ENCODE results near the gene FAAP100. TPM values are rescaled to one million over a fixed set of nuclear protein-coding genes. Genes with fewer than 3 reads are reported as not detected.

The FAAP100 gene
- total RNA-seq, 1 experiment from 2014 or later, result 7.4 TPM

GRCh38 chr17:81512562-81513371 is 39.4 kb downstream of the FAAP100 start, which contains the start of gene ACTG1:
Gene ACTG1, minus strand, starts transcription at chr17:81512799. Its CDS starts 445 bp downstream, at chr17:81512354.
- peak; percentile 84 for DNase-seq (ENCODE audit: low spot score)

DNA sequence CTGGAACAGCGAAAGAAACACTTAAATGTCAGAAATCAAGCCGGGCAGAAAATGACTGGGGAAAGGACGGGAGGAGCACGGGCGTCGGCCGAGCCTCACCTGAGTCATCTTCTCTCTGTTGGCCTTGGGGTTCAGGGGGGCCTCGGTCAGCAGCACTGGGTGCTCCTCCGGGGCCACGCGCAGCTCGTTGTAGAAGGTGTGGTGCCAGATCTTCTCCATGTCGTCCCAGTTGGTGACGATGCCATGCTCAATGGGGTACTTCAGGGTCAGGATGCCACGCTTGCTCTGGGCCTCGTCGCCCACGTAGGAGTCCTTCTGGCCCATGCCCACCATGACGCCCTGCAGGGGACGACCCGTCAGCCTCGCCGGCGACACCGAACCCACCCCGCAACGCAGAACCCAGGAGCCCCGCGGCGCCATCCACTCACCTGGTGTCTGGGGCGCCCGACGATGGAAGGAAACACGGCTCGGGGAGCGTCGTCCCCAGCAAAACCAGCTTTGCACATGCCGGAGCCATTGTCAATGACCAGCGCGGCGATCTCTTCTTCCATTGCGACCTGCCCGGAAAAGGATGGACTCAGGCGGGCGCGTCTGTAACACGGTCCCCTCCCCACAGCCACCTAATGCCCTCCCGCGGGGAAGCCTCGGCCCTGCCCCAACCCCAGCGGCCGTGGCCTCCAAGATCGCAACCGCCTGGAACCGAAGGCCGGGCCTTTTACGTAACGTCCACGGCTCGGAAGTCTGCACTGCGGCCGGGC is 40.2 kb downstream of the FAAP100 start:
- DNase-seq (ENCODE audit: low spot score), result no peak

- no peak for DNase-seq (ENCODE audit: low spot score)
These were observed 40.7 kb downstream of the FAAP100 start for GRCh38 chr17:81511554-81511803.

- no peak for DNase-seq (ENCODE audit: low spot score)
These were observed 41.2 kb downstream of the FAAP100 start for GRCh38 chr17:81510785-81511553.

DNA sequence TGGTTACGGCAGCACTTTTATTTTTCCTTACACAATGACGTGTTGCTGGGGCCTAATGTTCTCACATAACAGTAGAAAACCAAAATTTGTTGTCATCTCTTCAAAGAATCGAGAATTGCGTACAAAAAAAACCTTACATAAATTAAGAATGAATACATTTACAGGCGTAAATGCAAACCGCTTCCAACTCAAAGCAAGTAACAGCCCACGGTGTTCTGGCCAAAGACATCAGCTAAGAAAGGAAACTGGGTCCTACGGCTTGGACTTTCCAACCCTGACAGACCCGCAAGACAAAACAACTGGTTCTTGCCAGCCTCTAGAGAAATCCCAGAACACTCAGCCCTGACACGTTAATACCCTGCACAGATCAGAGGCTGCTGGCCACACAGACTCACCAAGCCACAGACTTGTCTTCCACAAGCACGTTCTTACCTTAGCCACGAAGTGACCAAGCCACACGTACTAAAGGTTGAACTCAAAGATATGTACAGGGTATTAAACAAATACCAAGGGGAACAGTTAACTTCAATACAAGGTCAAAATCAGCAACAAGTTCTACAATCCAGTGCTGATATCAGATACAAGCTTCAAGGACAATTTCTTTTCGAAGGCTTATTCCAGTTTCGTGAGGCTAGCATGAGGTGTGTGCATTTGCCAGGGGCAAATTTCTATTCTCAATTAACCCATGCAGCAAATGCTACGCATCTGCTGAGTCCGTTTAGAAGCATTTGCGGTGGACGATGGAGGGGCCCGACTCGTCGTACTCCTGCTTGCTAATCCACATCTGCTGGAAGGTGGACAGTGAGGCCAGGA is 42.0 kb downstream of the FAAP100 start:
- DNase-seq (ENCODE audit: low spot score), result no peak

- no peak for DNase-seq (ENCODE audit: low spot score)
These were observed 42.8 kb downstream of the FAAP100 start for GRCh38 chr17:81509207-81509971.

GRCh38 chr17:81508639-81509206 is 43.4 kb downstream of the FAAP100 start:
- DNase-seq (ENCODE audit: low spot score), result peak; percentile 49

GRCh38 chr17:81503619-81504018 is 48.5 kb downstream of the FAAP100 start:
- DNase-seq (ENCODE audit: low spot score), result no peak

GRCh38 chr17:81502471-81503017 is 49.6 kb downstream of the FAAP100 start:
- no peak for DNase-seq (ENCODE audit: low spot score)

DNA sequence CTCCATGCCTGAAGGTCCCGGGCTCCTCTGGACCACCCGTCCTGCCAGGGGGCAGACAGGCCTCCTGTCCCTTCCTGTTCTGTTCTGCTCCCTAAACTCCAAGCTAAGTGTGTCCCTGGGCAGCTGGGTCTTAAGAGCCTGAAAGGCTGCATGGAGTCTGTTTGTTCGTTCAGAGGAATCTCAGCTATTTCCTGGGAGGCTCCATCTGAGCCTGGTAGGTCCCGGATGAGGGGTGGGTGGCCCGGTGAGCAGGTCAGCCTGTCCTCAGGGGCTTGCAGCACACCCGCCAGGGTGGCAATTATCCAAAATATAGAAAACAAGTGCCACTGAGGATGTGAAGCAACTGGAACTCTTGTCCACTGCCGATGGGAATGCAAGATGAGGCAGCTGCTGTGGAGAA is 52.1 kb downstream of the FAAP100 start:
- no peak for DNase-seq (ENCODE audit: low spot score)

DNA sequence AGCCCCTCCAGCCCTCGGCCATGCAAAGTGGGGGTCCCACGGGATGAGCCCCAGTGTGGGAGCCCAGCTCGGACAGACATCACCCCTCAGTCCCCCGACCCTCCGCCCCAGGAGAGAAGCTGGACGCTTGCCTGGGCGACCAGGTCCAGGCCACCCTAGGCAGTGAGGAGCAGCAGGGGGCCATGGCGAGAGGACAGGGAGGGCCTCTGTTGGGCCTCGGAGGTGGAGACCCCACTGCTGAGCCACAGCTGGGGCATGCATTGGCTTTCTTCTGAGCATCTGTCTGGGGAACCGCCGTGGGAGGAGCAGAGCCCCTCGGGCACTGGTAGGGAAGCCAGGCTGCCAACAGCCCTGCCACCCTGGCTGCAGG is 52.6 kb downstream of the FAAP100 start:
- no peak for DNase-seq (ENCODE audit: low spot score)

- no peak for DNase-seq (ENCODE audit: low spot score)
These were observed 53.1 kb downstream of the FAAP100 start for GRCh38 chr17:81498953-81499600.

DNA sequence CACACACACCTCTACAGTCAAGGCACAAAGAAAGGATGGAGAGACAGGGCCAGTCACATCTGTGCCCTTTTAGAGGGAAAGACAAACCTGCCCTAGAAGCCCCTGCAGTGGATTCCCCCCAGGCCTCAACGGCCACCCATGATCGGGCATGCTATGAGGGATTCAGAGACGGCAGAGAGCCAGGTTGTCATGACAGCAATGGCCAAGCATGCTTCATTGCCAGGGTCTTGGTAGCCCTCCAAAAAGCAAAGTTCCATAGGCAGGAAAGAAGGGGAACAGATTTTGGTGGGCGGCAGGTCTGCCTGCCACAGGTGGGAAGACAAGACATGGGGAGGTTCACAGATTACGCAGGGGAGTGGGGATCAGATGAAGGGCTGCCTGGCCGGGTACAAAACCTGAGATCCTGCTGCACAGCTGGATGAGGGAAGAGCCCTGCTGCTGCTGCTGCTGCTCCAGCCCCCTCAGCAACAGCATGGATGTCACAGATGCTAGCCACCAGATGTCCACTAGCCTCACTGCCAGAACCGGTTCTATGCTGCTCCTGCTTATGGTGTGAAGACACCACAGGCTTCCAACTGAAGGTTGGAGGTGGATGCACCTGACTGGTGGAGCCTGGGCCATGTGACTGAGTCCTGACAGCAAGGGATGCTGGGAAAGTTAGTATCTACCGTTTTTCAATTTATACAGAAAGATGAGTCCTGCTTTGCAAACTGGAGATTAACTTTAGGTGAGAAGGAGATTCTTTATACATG is 57.4 kb downstream of the FAAP100 start:
- DNase-seq (ENCODE audit: low spot score), result no peak

GRCh38 chr17:81493198-81494038 is 58.7 kb downstream of the FAAP100 start:
- DNase-seq (ENCODE audit: low spot score), result no peak

DNA sequence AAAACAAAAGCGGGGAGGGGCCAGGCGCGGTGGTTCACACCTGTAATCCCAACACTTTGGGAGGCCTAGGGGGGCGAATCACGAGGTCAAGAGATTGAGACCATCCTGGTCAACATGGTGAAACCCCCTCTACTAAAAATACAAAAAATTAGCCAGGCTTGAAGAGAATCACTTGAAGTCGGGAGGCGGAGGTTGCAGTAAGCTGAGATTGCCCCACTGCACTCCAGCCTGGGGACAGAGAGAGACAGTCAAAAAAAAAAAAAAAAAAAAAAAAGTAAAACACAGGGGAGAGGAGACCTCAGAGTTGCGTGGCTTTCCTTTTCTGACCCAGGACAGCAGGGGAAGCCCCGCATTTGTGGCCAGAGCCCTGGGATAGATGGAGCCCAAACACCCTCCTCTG is 59.4 kb downstream of the FAAP100 start:
- DNase-seq (ENCODE audit: low spot score), result no peak

DNA sequence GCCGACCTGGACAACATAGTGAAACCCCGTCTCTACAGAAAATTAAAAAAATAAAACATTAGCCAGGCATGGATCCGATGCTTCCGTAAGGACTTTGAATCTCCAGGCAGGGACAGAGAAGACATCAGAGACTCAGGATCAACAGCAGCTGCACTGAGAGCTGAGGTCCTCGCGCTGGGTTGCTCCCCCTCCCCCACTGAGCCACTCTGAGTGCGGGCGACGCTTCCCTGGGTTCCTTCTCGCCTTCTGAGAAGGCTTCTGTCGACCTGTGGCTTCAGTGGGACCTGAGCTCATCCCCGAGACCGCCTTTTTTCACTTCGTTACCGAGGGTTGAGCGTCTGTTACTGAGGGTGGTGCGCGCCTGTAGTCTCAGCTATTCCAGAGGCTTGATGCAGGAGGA is 60.0 kb downstream of the FAAP100 start:
- DNase-seq (ENCODE audit: low spot score), result no peak

DNA sequence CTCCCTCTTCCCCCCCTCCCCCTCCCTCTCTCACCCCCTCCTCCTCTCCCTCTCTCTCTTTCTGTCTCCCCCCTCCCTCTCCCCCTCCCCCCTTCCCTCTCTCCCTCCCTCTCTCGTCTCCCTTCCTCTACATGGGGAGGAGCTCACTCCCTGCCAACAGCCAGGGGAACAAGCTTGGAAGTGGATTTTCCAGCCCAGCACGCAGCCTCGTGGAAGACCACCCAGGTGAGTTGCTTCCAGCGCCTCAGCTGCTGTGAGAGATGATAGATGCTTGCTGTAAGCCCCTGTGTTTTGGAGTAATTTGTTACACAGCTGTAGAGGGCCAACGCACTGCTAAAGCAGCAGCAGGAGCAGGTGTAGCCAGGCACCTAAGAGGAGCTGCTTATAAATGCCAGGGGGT is 60.4 kb downstream of the FAAP100 start:
- DNase-seq (ENCODE audit: low spot score), result no peak

- no peak for DNase-seq (ENCODE audit: low spot score)
These were observed 61.0 kb downstream of the FAAP100 start for GRCh38 chr17:81491181-81491581.

Data from H4 (cell line).